GM12878 (cell line): ENCODE data around the gene RMI2.

Experiments used
- CBX5 ChIP-seq: sonication (generic); IDR thresholded peaks from 2 replicates; pipeline ENCODE4 v1.6.1; 2016; ENCODE audit warnings: low read depth, moderate library complexity, mild to moderate bottlenecking, inconsistent platforms
- POLR2A ChIP-seq: IDR thresholded peaks from 2 replicates; pipeline ENCODE4 v1.6.1; 2011; ENCODE audit warnings: low read depth, mild to moderate bottlenecking, low read length
- POLR2AphosphoS5 ChIP-seq: IDR thresholded peaks from 2 replicates; pipeline ENCODE4 v1.6.1; 2011; ENCODE audit warnings: mild to moderate bottlenecking, low read length, inconsistent platforms
- RCOR1 ChIP-seq: conservative IDR thresholded peaks from 2 replicates; pipeline ENCODE4 v1.6.1; 2012; ENCODE audit warnings: low read depth, low read length, improper control_type of control experiment
- SRF ChIP-seq, 2 experiments: IDR thresholded peaks; 2 replicates each; pipeline ENCODE4 v1.6.1; 2011; ENCODE audit warnings: low read depth in 2 of 2, low read length in 2 of 2, mild to moderate bottlenecking in 1 of 2, moderate library complexity in 1 of 2
- SUZ12 ChIP-seq: fragments of 200-600 bp; sonication (generic); IDR thresholded peaks from one replicate; pipeline ENCODE4 v1.6.1; 2018; ENCODE audit warnings: antibody characterized with exemption, mild to moderate bottlenecking; ENCODE audit not compliant: unreplicated experiment
- TF ChIP-seq, protein P1 (sequence below): IDR thresholded peaks from 2 replicates; pipeline ENCODE4 v1.6.1; 2011; ENCODE audit warnings: low read depth, mild to moderate bottlenecking, low read length, moderate library complexity, borderline replicate concordance; ENCODE audit errors: extremely low read depth
- TF ChIP-seq, protein P2 (sequence below): fragments of 450-650 bp; IDR thresholded peaks from 2 replicates; pipeline ENCODE4 v1.6.1; 2017; ENCODE audit warnings: mild to moderate bottlenecking

DNA sequence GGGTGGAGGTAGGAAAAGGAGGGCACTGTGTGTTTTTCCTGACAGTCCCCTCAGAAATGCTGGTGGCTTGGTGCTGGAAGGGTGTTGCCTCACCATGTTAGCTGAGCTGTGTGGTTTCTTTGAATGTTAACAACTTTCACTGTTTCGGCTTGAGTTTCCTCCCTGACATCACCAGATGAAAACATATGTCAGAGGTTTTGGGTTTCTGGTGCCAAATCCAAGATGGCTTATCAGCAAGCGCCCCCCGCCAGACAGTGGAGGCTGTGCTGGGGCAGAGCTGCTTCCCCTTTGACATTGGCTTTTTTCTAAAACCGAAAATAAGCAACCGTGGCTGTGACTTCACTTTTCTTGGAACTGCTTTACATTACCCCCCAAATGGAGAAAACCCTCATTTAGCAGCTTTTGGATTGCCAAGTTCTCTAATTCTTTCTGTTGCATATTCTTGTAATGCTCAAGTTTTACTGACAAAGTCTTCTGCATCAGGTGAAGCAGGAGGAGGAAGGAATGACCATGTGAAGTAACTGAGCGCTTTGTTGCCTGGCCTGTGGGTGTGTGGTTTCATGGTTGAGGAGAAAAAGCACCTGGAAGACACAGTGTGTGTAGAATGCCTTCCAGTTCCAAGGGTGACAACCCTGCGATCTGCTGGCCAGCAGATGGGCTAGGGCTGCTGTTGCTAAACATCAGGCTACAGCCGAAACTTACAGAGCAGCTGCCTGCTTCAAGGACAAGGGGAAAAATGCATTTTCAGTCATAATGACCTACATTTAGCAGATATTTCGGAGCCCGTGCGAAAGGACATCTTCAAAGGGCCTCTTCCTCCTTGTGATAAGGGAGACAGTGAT, 9.7 kb downstream of the RMI2 start:
- TF ChIP-seq SRF (IDR thresholded peaks at IDR 0.05; ENCODE audit: low read depth in 2 of 2, low read length in 2 of 2) (peak; percentile 66 to 90), POLR2A (peak; percentile 46), SUZ12 (no peak), RCOR1 (no peak), POLR2AphosphoS5 (peak; percentile 72), CBX5 (no peak)
- TF ChIP-seq, protein P1, sequence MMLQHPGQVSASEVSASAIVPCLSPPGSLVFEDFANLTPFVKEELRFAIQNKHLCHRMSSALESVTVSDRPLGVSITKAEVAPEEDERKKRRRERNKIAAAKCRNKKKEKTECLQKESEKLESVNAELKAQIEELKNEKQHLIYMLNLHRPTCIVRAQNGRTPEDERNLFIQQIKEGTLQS, result no peak
- TF ChIP-seq, protein P2, sequence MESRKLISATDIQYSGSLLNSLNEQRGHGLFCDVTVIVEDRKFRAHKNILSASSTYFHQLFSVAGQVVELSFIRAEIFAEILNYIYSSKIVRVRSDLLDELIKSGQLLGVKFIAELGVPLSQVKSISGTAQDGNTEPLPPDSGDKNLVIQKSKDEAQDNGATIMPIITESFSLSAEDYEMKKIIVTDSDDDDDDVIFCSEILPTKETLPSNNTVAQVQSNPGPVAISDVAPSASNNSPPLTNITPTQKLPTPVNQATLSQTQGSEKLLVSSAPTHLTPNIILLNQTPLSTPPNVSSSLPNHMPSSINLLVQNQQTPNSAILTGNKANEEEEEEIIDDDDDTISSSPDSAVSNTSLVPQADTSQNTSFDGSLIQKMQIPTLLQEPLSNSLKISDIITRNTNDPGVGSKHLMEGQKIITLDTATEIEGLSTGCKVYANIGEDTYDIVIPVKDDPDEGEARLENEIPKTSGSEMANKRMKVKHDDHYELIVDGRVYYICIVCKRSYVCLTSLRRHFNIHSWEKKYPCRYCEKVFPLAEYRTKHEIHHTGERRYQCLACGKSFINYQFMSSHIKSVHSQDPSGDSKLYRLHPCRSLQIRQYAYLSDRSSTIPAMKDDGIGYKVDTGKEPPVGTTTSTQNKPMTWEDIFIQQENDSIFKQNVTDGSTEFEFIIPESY, result no peak
